H1 (cell line): Measurements from ENCODE around the gene FAM237A. TPM values are rescaled to one million over a fixed set of nuclear protein-coding genes. Genes with fewer than 3 reads are reported as not detected.

Experiments
- CTCF ChIA-PET: fragments of 300-600 bp; sonication (Branson Sonifier 250); formaldehyde crosslinking; loops from one replicate; lab custom pipeline; 2021; ENCODE audit not compliant: partially characterized antibody; lab: Charles Lee
- POLR2A ChIA-PET: fragments of 300-600 bp; sonication (Branson Sonifier 250); formaldehyde crosslinking; loops from one replicate; lab custom pipeline; 2021; ENCODE audit warnings: inconsistent platforms; ENCODE audit not compliant: partially characterized antibody; lab: Charles Lee
- DNase-seq, 2 experiments: peaks; one replicate each; pipeline versions ENCODE4 v3.0.0 to v3.0.0-alpha.2; 2010 to 2022; ENCODE audit warnings: low spot score in 2 of 2, low read depth in 1 of 2, mixed read lengths in 1 of 2
- FAIRE-seq: peaks from 2 replicates; lab custom pipeline; 2011; peaks lifted over from hg19 to GRCh38; lab: Jason Lieb, UNC
- H2AFZ ChIP-seq: 2 replicates; pipeline ENCODE4 v1.8.1; 2012; ENCODE audit warnings: low read length, inconsistent platforms
- H2AK5ac ChIP-seq: 2 replicates; pipeline ENCODE4 v1.6.1; 2013; ENCODE audit warnings: low read depth, low read length
- H2BK120ac ChIP-seq: replicated peaks from 2 replicates; pipeline ENCODE3; 2013; ENCODE audit warnings: low read depth, low read length, inconsistent platforms
- H2BK12ac ChIP-seq: 2 replicates; pipeline ENCODE4 v1.6.1; 2013; ENCODE audit warnings: low read depth, low read length
- H2BK15ac ChIP-seq: 2 replicates; pipeline ENCODE4 v1.6.1; 2013; ENCODE audit warnings: low read length
- H2BK20ac ChIP-seq: 2 replicates; pipeline ENCODE4 v1.6.1; 2013; ENCODE audit warnings: low read length
- H2BK5ac ChIP-seq: 2 replicates; pipeline ENCODE4 v1.6.1; 2013; ENCODE audit warnings: low read depth, low read length
- H3K14ac ChIP-seq: 2 replicates; pipeline ENCODE4 v1.6.1; 2013; ENCODE audit warnings: inconsistent platforms; ENCODE audit not compliant: insufficient read length
- H3K18ac ChIP-seq: 2 replicates; pipeline ENCODE4 v1.6.1; 2013; ENCODE audit warnings: low read length; ENCODE audit errors: extremely low read depth
- H3K23ac ChIP-seq: 2 replicates; pipeline ENCODE4 v1.6.1; 2013; ENCODE audit warnings: inconsistent platforms; ENCODE audit not compliant: insufficient read length
- H3K23me2 ChIP-seq: 2 replicates; pipeline ENCODE4 v1.6.1; 2013; ENCODE audit warnings: low read depth, low read length
- H3K27ac ChIP-seq: 2 replicates; pipeline ENCODE4 v1.6.1; 2011; ENCODE audit warnings: low read depth, low read length, inconsistent platforms
- H3K27me3 ChIP-seq, 4 experiments: replicated peaks in 1 of 4; 1 replicate in 1 of 4; 2 replicates in 3 of 4; pipeline versions ENCODE4 v1.6.1 to v1.8.1; 2011 to 2013; ENCODE audit warnings: low read length in 3 of 4, mild to moderate bottlenecking in 3 of 4, inconsistent platforms in 2 of 4, mixed read lengths in 2 of 4, moderate library complexity in 1 of 4; ENCODE audit not compliant: control insufficient read depth in 3 of 4, insufficient read depth in 3 of 4; ENCODE audit errors: extremely low read depth in 1 of 4
- H3K36me3 ChIP-seq, 4 experiments: 2 replicates each; pipeline versions ENCODE4 v1.6.1 to v1.8.1; 2011 to 2013; ENCODE audit warnings: mild to moderate bottlenecking in 4 of 4, low read length in 3 of 4, moderate library complexity in 2 of 4, control low read depth in 1 of 4, inconsistent platforms in 1 of 4; ENCODE audit not compliant: insufficient read depth in 4 of 4, control insufficient read depth in 2 of 4
- H3K4ac ChIP-seq: replicated peaks from 2 replicates; pipeline ENCODE3; 2013; ENCODE audit warnings: low read length, low read depth, mixed read lengths, inconsistent platforms; ENCODE audit not compliant: insufficient read length
- H3K4me1 ChIP-seq, 4 experiments: replicated peaks in 1 of 4; 1 replicate in 1 of 4; 2 replicates in 3 of 4; pipeline versions ENCODE4 v1.6.1 to v1.8.1; 2011 to 2013; ENCODE audit warnings: low read length in 3 of 4, inconsistent platforms in 2 of 4, mixed read lengths in 1 of 4; ENCODE audit not compliant: insufficient read depth in 4 of 4, control insufficient read depth in 3 of 4
- H3K4me2 ChIP-seq, 2 experiments: 2 replicates each; pipeline versions ENCODE4 v1.6.1 to v1.8.1; 2011 to 2013; ENCODE audit warnings: low read depth in 2 of 2, low read length in 2 of 2, control low read depth in 1 of 2, inconsistent platforms in 1 of 2, mild to moderate bottlenecking in 1 of 2; ENCODE audit not compliant: insufficient read depth in 1 of 2
- H3K4me3 ChIP-seq, 4 experiments: fragments of 200-600, 300-600 bp in 1 of 4; sonication (generic), shearing (Covaris generic), sonication (Bioruptor Twin) in 1 of 4; 2 replicates each; pipeline versions ENCODE4 v1.5.1 to v1.8.1; 2011 to 2016; ENCODE audit warnings: low read length in 4 of 4, low read depth in 3 of 4, control low read depth in 2 of 4, inconsistent platforms in 2 of 4, mild to moderate bottlenecking in 2 of 4, mixed read lengths in 1 of 4, moderate library complexity in 1 of 4; ENCODE audit not compliant: insufficient read depth in 2 of 4; ENCODE audit errors: extremely low read depth in 1 of 4
- H3K56ac ChIP-seq: replicated peaks from 2 replicates; pipeline ENCODE3; 2013; ENCODE audit warnings: low read depth, mild to moderate bottlenecking, mixed read lengths, low read length, inconsistent platforms; ENCODE audit not compliant: insufficient read length
- H3K79me1 ChIP-seq: 2 replicates; pipeline ENCODE4 v1.6.1; 2013; ENCODE audit warnings: low read depth, low read length, control low read depth
- H3K79me2 ChIP-seq, 2 experiments: 2 replicates each; pipeline versions ENCODE4 v1.6.1 to v1.8.1; 2012 to 2013; ENCODE audit warnings: low read length in 2 of 2, mild to moderate bottlenecking in 2 of 2, inconsistent platforms in 1 of 2; ENCODE audit not compliant: insufficient read depth in 2 of 2, control insufficient read depth in 1 of 2
- H3K9ac ChIP-seq, 4 experiments: replicated peaks in 1 of 4; 1 replicate in 1 of 4; 2 replicates in 3 of 4; pipeline versions ENCODE4 v1.6.1 to v1.8.1; 2011 to 2013; ENCODE audit warnings: low read depth in 3 of 4, low read length in 3 of 4, control low read depth in 2 of 4, mild to moderate bottlenecking in 2 of 4, moderate library complexity in 2 of 4, inconsistent platforms in 1 of 4; ENCODE audit errors: extremely low read depth in 1 of 4
- H3K9me3 ChIP-seq, 2 experiments: 2 replicates each; pipeline versions ENCODE4 v1.6.1 to v1.8.1; 2012 to 2013; ENCODE audit warnings: mild to moderate bottlenecking in 2 of 2, moderate library complexity in 2 of 2, control low read depth in 1 of 2, inconsistent platforms in 1 of 2, low read depth in 1 of 2, low read length in 1 of 2, mixed read lengths in 1 of 2; ENCODE audit not compliant: insufficient read depth in 2 of 2
- H4K20me1 ChIP-seq, 2 experiments: replicated peaks in 1 of 2; 2 replicates each; pipeline versions ENCODE3 to v1.8.1; 2011 to 2013; ENCODE audit warnings: inconsistent platforms in 2 of 2, low read length in 2 of 2, mild to moderate bottlenecking in 1 of 2; ENCODE audit not compliant: insufficient read depth in 2 of 2, control insufficient read depth in 1 of 2
- H4K5ac ChIP-seq: 2 replicates; pipeline ENCODE4 v1.6.1; 2013; ENCODE audit warnings: low read length, low read depth, mixed read lengths, inconsistent platforms; ENCODE audit not compliant: insufficient read length
- H4K8ac ChIP-seq: 2 replicates; pipeline ENCODE4 v1.8.0; 2013; ENCODE audit warnings: mild to moderate bottlenecking, moderate library complexity, low read length, inconsistent platforms; ENCODE audit not compliant: insufficient read depth; ENCODE audit errors: extremely low read depth
- H4K91ac ChIP-seq: replicated peaks from 2 replicates; pipeline ENCODE3; 2013; ENCODE audit warnings: low read length, mixed read lengths, inconsistent platforms; ENCODE audit not compliant: insufficient read length
- CEBPB ChIP-seq: IDR thresholded peaks from 2 replicates; pipeline ENCODE4 v1.6.1; 2012; ENCODE audit warnings: low read depth, low read length
- EGR1 ChIP-seq: IDR thresholded peaks from 2 replicates; pipeline ENCODE4 v1.6.1; 2011; ENCODE audit warnings: low read depth, low read length, borderline replicate concordance
- JUN ChIP-seq: IDR thresholded peaks from 2 replicates; pipeline ENCODE4 v1.6.1; 2011; ENCODE audit warnings: low read depth, mild to moderate bottlenecking, improper control_type of control experiment, low read length
- KDM4A ChIP-seq: IDR thresholded peaks from one replicate; pipeline ENCODE4 v1.7.1; 2012; ENCODE audit warnings: low read depth, mild to moderate bottlenecking, moderate library complexity, low read length, inconsistent platforms; ENCODE audit not compliant: severe bottlenecking
- KDM5A ChIP-seq: fragments of 200-600 bp; IDR thresholded peaks from 2 replicates; pipeline ENCODE4 v1.7.1; 2012; ENCODE audit warnings: mild to moderate bottlenecking, low read length, inconsistent platforms, mixed read lengths
- POLR2A ChIP-seq, 2 experiments: IDR thresholded peaks; 1 replicate in 1 of 2; 2 replicates in 1 of 2; pipeline ENCODE4 v1.6.1; 2011; ENCODE audit warnings: low read depth in 2 of 2, low read length in 2 of 2, mild to moderate bottlenecking in 2 of 2; ENCODE audit errors: control extremely low read depth in 1 of 2
- POU5F1 ChIP-seq: IDR thresholded peaks from 2 replicates; pipeline ENCODE4 v1.6.1; 2011; ENCODE audit warnings: low read depth, mild to moderate bottlenecking, low read length, moderate library complexity
- RAD21 ChIP-seq, 2 experiments: IDR thresholded peaks in 1 of 2; conservative IDR thresholded peaks in 1 of 2; 2 replicates each; pipeline ENCODE4 v1.6.1; 2011; ENCODE audit warnings: low read depth in 2 of 2, low read length in 2 of 2, improper control_type of control experiment in 1 of 2, inconsistent platforms in 1 of 2, mild to moderate bottlenecking in 1 of 2, moderate library complexity in 1 of 2
- RBBP5 ChIP-seq: IDR thresholded peaks from 2 replicates; pipeline ENCODE4 v1.7.1; 2012; ENCODE audit warnings: low read depth, mild to moderate bottlenecking, inconsistent platforms, low read length, moderate library complexity, borderline replicate concordance
- SIN3A ChIP-seq, 2 experiments: IDR thresholded peaks in 1 of 2; conservative IDR thresholded peaks in 1 of 2; 2 replicates each; pipeline ENCODE4 v1.6.1; 2011 to 2012; ENCODE audit warnings: low read length in 2 of 2, improper control_type of control experiment in 1 of 2, low read depth in 1 of 2, mild to moderate bottlenecking in 1 of 2
- SP1 ChIP-seq: IDR thresholded peaks from 2 replicates; pipeline ENCODE4 v1.6.1; 2011; ENCODE audit warnings: low read depth, low read length
- SP2 ChIP-seq: IDR thresholded peaks from 2 replicates; pipeline ENCODE4 v1.6.1; 2012; ENCODE audit warnings: mild to moderate bottlenecking, low read length, inconsistent platforms
- SRF ChIP-seq: IDR thresholded peaks from 2 replicates; pipeline ENCODE4 v1.6.1; 2011; ENCODE audit warnings: mild to moderate bottlenecking, low read depth, low read length, moderate library complexity
- WGBS, 2 experiments: shearing (Covaris generic) in 1 of 2; methylation state at CpG; one replicate each; pipeline versions ENCODE4 v1.1.6 to v1.1.7; 2013 to 2015; ENCODE audit warnings: low lambda C conversion rate in 2 of 2, mixed read lengths in 2 of 2, inconsistent platforms in 1 of 2, low coverage in 1 of 2, missing lambda C conversion rate in 1 of 2; ENCODE audit not compliant: insufficient replicate concordance in 2 of 2, insufficient coverage in 1 of 2, insufficient read length in 1 of 2; ENCODE audit errors: extremely low coverage in 1 of 2, missing lambda C conversion rate in 1 of 2; 5-methylcytosine and 5-hydroxymethylcytosine counted together
- polyA plus RNA-seq, 7 experiments: library from polyadenylated mRNA; depleted of rRNA in 3 of 7; stranded (reverse) in 5 of 7; unstranded in 2 of 7; fragments of >200 nt in 5 of 7; fragments of 200-250 nt in 2 of 7; gene quantifications; 1 replicate in 5 of 7; 2 replicates in 1 of 7; 4 replicates in 1 of 7; pipeline versions ENCODE4 v1.2.1 to v1.2.3, GENCODE V29; 2011 to 2013; ENCODE audit warnings: missing spikeins in 2 of 7, mixed read lengths in 2 of 7
- total RNA-seq: library from RNA; stranded (reverse); fragmentation: NEBNext Ultra II Directional; extraction: Animal tissue kit (Norgen Biotek cat#: 25700); gene quantifications from 2 replicates; pipeline ENCODE4 v1.2.1, GENCODE V29; 2021

Gene FAM237A
- total and polyA plus RNA-seq, 2 of the 8 experiments (the other 6 are each of a cell fraction or from before 2014, with no cell fraction given) = not detected

DNA sequence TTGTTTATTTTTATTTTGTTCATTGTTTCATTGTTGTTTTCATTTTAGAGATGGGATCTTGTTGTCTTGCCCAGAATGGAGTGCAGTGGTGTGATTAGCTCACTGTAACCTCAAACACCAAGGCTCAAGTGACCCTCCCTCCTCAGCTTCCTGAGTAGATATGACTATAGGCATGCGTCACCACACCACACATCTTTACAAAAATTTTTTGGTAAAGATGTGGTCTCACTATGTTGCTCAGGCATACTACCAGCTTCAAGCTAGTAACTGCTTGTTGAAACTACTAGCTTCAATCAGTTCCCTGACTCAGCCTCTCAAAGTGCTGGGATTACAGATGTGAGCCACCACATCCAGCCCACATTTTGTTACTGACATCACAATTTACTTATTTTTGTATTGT is 14.8 kb downstream of the FAM237A start:
- Histone ChIP-seq H3K23me2 (no peaks in the 10 kb centered on the region), H4K20me1 (no peaks in the 10 kb centered on the region), H3K18ac (no peak overlapping the region), H2BK15ac (no peak overlapping the region), H2AK5ac (no peak overlapping the region), H3K9ac (no peak overlapping the region), H3K4me2 (no peak overlapping the region), H3K79me1 (no peaks in the 10 kb centered on the region), H3K4me3 (no peak overlapping the region), H3K4me1 (no peaks in the 10 kb centered on the region), H3K27ac (no peak overlapping the region), H3K14ac (no peak overlapping the region), H3K9me3 (no peaks in the 10 kb centered on the region), H3K79me2 (no peaks in the 10 kb centered on the region), H2BK20ac (no peak overlapping the region), H2AFZ (no peak overlapping the region), H3K23ac (no peak overlapping the region), H4K8ac (no peak overlapping the region), H2BK5ac (no peak overlapping the region), H3K56ac (no peak overlapping the region), H4K91ac (no peak overlapping the region), H3K27me3 (no peaks in the 10 kb centered on the region), H4K5ac (no peak overlapping the region), H2BK120ac (no peak overlapping the region), H3K36me3 (no peaks in the 10 kb centered on the region), H2BK12ac (no peak overlapping the region), H3K4ac (no peak overlapping the region)
- ChIA-PET POLR2A (no interaction called here), CTCF (interaction anchor here (0.6 kb wide), 1 partner anchor 674 kb away, joined by 3 read pairs; no protein-coding TSS in a partner anchor)
- WGBS, 2 experiments = 78% methylated on average over 1 of the region's 1 CpG; no CpG with 5 or more reads in 1 of the 2 experiments
- no peak for FAIRE-seq
- DNase-seq = no peak
- TF ChIP-seq KDM4A (no peak), SP2 (no peak), POLR2A (IDR thresholded peaks at IDR 0.05; ENCODE audit: control extremely low read depth in 1 of 2, low read depth in 2 of 2, low read length in 2 of 2) (no peak), POU5F1 (no peak), RBBP5 (no peak), KDM5A (no peak), JUN (no peak), SP1 (no peak), CEBPB (no peak), SIN3A (conservative IDR thresholded peaks at IDR 0.05 in 1 of 2, IDR thresholded peaks at IDR 0.05 in 1 of 2; ENCODE audit: low read depth in 1 of 2, low read length in 2 of 2) (no peak), EGR1 (no peak), SRF (no peak), RAD21 (IDR thresholded peaks at IDR 0.05 in 1 of 2, conservative IDR thresholded peaks at IDR 0.05 in 1 of 2; ENCODE audit: low read depth in 2 of 2, low read length in 2 of 2) (no peak)
